ENCODE results near the gene MCFD2.
A peak's percentile ranks its signal among the peaks of the same experiment; 100 is the strongest.
"Not testable (repeated sequence)": the region's sequence is repeated elsewhere in the genome, so short reads cannot be mapped to it uniquely, and the experiment has no call there.

MCFD2 gene

GRCh38 chr2:46937471-46937901 is 21.9 kb upstream of the MCFD2 start:
- DNase-seq (ENCODE audit: low read depth in 2 of 2) = no peak

- DNase-seq (ENCODE audit: low read depth in 2 of 2) = no peak
Observed at GRCh38 chr2:46936566-46936965, 21.0 kb upstream of the MCFD2 start.

- DNase-seq (ENCODE audit: low read depth in 2 of 2) = no peak
Observed at GRCh38 chr2:46935071-46935470, 19.5 kb upstream of the MCFD2 start.

GRCh38 chr2:46929612-46930011 is 14.0 kb upstream of the MCFD2 start:
- no peak for DNase-seq (ENCODE audit: low read depth in 2 of 2)

- no peak for DNase-seq (ENCODE audit: low read depth in 2 of 2)
Observed at GRCh38 chr2:46926863-46927262, 11.3 kb upstream of the MCFD2 start.

GRCh38 chr2:46925474-46926351 is 10.1 kb upstream of the MCFD2 start:
- DNase-seq (ENCODE audit: low read depth in 2 of 2) = no peak

GRCh38 chr2:46924608-46925007 is 9.0 kb upstream of the MCFD2 start:
- DNase-seq (ENCODE audit: low read depth in 2 of 2) = no peak

GRCh38 chr2:46924038-46924437 is 8.4 kb upstream of the MCFD2 start:
- DNase-seq (ENCODE audit: low read depth in 2 of 2) = no peak

- no peak for DNase-seq (ENCODE audit: low read depth in 2 of 2)
Observed at GRCh38 chr2:46923041-46923528, 7.5 kb upstream of the MCFD2 start.

- no peak for DNase-seq (ENCODE audit: low read depth in 2 of 2)
Observed at GRCh38 chr2:46922606-46923005, 7.0 kb upstream of the MCFD2 start.

GRCh38 chr2:46921676-46922448 is 6.3 kb upstream of the MCFD2 start:
- peak in 1 of 2 experiments; percentile 27 for DNase-seq (ENCODE audit: low read depth in 2 of 2)

- DNase-seq (ENCODE audit: low read depth in 2 of 2) = no peak
Observed at GRCh38 chr2:46917628-46918027, 2.0 kb upstream of the MCFD2 start.

- peak; percentile 78 to 80 for DNase-seq (ENCODE audit: low read depth in 2 of 2)
Observed at GRCh38 chr2:46915811-46916630, 415 bp upstream of the MCFD2 start.

GRCh38 chr2:46914578-46915230 is 902 bp downstream of the MCFD2 start:
- no peak for DNase-seq (ENCODE audit: low read depth in 2 of 2)

GRCh38 chr2:46913471-46914381 is 1.9 kb downstream of the MCFD2 start:
- DNase-seq (ENCODE audit: low read depth in 2 of 2) = no peak

GRCh38 chr2:46909771-46910419 is 5.7 kb downstream of the MCFD2 start:
- DNase-seq (ENCODE audit: low read depth in 2 of 2) = no peak

- no peak for DNase-seq (ENCODE audit: low read depth in 2 of 2)
Observed at GRCh38 chr2:46909150-46909549, 6.5 kb downstream of the MCFD2 start.

GRCh38 chr2:46904908-46905678 is 10.5 kb downstream of the MCFD2 start:
- not testable (repeated sequence) for DNase-seq (ENCODE audit: low read depth in 2 of 2)

GRCh38 chr2:46902980-46903379 is 12.6 kb downstream of the MCFD2 start:
- not testable (repeated sequence) for DNase-seq (ENCODE audit: low read depth in 2 of 2)
